Neutrophil (primary cell): ENCODE measurements around the gene AHNAK.

Source experiments
- H3K27ac ChIP-seq: fragments of 200-600 bp; sonication (generic); 2 replicates; pipeline ENCODE4 v1.5.1; 2016; ENCODE audit warnings: mild to moderate bottlenecking, moderate library complexity
- H3K27me3 ChIP-seq: fragments of 200-600 bp; sonication (generic); 2 replicates; pipeline ENCODE4 v1.6.0; 2016; ENCODE audit warnings: mild to moderate bottlenecking
- H3K36me3 ChIP-seq: fragments of 200-600 bp; sonication (generic); 2 replicates; pipeline ENCODE4 v1.5.1; 2017
- H3K4me1 ChIP-seq, 2 experiments: fragments of 200-600 bp in 1 of 2; sonication (generic) in 1 of 2; 1 replicate in 1 of 2; 2 replicates in 1 of 2; pipeline versions ENCODE4 v1.5.1 to v1.6.1; 2013 to 2016; ENCODE audit warnings: low read depth in 1 of 2, low read length in 1 of 2, mild to moderate bottlenecking in 1 of 2, moderate library complexity in 1 of 2; ENCODE audit not compliant: control insufficient read depth in 1 of 2, insufficient read depth in 1 of 2
- H3K4me3 ChIP-seq, 2 experiments: fragments of 200-600 bp in 1 of 2; sonication (generic) in 1 of 2; 1 replicate in 1 of 2; 2 replicates in 1 of 2; pipeline ENCODE4 v1.5.1; 2013 to 2016; ENCODE audit warnings: low read depth in 1 of 2, low read length in 1 of 2, mild to moderate bottlenecking in 1 of 2, moderate library complexity in 1 of 2
- H3K9me3 ChIP-seq: fragments of 200-600 bp; sonication (generic); 2 replicates; pipeline ENCODE4 v1.5.1; 2016
- CTCF ChIP-seq: fragments of 200-600 bp; sonication (generic); IDR thresholded peaks from 2 replicates; pipeline ENCODE4 v1.5.1; 2016; ENCODE audit warnings: antibody characterized with exemption

The AHNAK gene

GRCh38 chr11:62409831-62410230 lies 136.8 kb downstream of the AHNAK start:
- no peak overlapping the region for H3K27ac ChIP-seq
- no peaks in the 10 kb centered on the region for H3K9me3 ChIP-seq
- no peak for TF ChIP-seq CTCF
- no peaks in the 10 kb centered on the region for H3K4me1 ChIP-seq
- no peak overlapping the region for H3K4me3 ChIP-seq
- H3K36me3 ChIP-seq = no peaks in the 10 kb centered on the region
- no peaks in the 10 kb centered on the region for H3K27me3 ChIP-seq

- Histone ChIP-seq H3K27me3 (no peaks in the 10 kb centered on the region), H3K4me1 (peaks cover 0 to 6% of the 10 kb centered on the region in 2 experiments), H3K27ac (no peak overlapping the region), H3K4me3 (no peak overlapping the region), H3K36me3 (no peaks in the 10 kb centered on the region), H3K9me3 (no peaks in the 10 kb centered on the region)
- no peak for TF ChIP-seq CTCF
Measured at GRCh38 chr11:62406034-62406433, 140.6 kb downstream of the AHNAK start.

- Histone ChIP-seq H3K4me3 (no peak overlapping the region), H3K27ac (no peak overlapping the region), H3K27me3 (no peaks in the 10 kb centered on the region), H3K36me3 (no peaks in the 10 kb centered on the region), H3K4me1 (peaks cover 0 to 6% of the 10 kb centered on the region in 2 experiments), H3K9me3 (no peaks in the 10 kb centered on the region)
- no peak for TF ChIP-seq CTCF
Measured at GRCh38 chr11:62404901-62405300, 141.7 kb downstream of the AHNAK start.

GRCh38 chr11:62404435-62404834 lies 142.2 kb downstream of the AHNAK start:
- peaks cover 0 to 6% of the 10 kb centered on the region in 2 experiments for H3K4me1 ChIP-seq
- H3K27ac ChIP-seq = no peak overlapping the region
- no peak overlapping the region for H3K4me3 ChIP-seq
- no peaks in the 10 kb centered on the region for H3K9me3 ChIP-seq
- no peak for TF ChIP-seq CTCF
- no peaks in the 10 kb centered on the region for H3K36me3 ChIP-seq
- H3K27me3 ChIP-seq = no peaks in the 10 kb centered on the region

GRCh38 chr11:62402960-62403730 lies 143.5 kb downstream of the AHNAK start:
- Histone ChIP-seq H3K4me3 (no peak overlapping the region), H3K27ac (no peak overlapping the region)

More at GRCh38 chr11:62402960-62403730, 143.5 kb downstream of the AHNAK start:
- Histone ChIP-seq H3K4me1 (peaks cover 1 to 10% of the 10 kb centered on the region in 2 experiments), H3K36me3 (no peaks in the 10 kb centered on the region), H3K27me3 (no peaks in the 10 kb centered on the region), H3K9me3 (no peaks in the 10 kb centered on the region)
- no peak for TF ChIP-seq CTCF
